KOPT-K1 (cell line): ENCODE results near the gene STRADA.
"Not testable (repeated sequence)": the region's sequence is repeated elsewhere in the genome, so short reads cannot be mapped to it uniquely, and the experiment has no call there.

ENCODE experiments used
- H3K27ac ChIP-seq: fragments of 200-600 bp; sonication (generic); 2 replicates; pipeline ENCODE4 v1.5.1; 2016; ENCODE audit warnings: antibody characterized with exemption, mild to moderate bottlenecking, low read depth, low read length; ENCODE audit not compliant: poor library complexity, severe bottlenecking
- H3K36me3 ChIP-seq: fragments of 200-600 bp; sonication (generic); 2 replicates; pipeline ENCODE4 v1.5.1; 2017; ENCODE audit warnings: antibody characterized with exemption, mild to moderate bottlenecking, low read length, moderate library complexity; ENCODE audit not compliant: insufficient read depth
- H3K9me3 ChIP-seq: fragments of 200-600 bp; sonication (generic); 2 replicates; pipeline ENCODE4 v1.5.1; 2017; ENCODE audit warnings: antibody characterized with exemption, low read length, mild to moderate bottlenecking; ENCODE audit not compliant: insufficient read depth, poor library complexity, severe bottlenecking

The STRADA gene

GRCh38 chr17:63766754-63767153, 25.2 kb upstream of the STRADA start:
- no peak overlapping the region for H3K27ac ChIP-seq
- no peaks in the 10 kb centered on the region for H3K9me3 ChIP-seq
- H3K36me3 ChIP-seq: peaks cover 93% of the 10 kb centered on the region

GRCh38 chr17:63764716-63765115, 23.1 kb upstream of the STRADA start:
- Histone ChIP-seq H3K27ac (no peak overlapping the region), H3K9me3 (no peaks in the 10 kb centered on the region), H3K36me3 (peaks cover 99% of the 10 kb centered on the region)

GRCh38 chr17:63762161-63763078, 20.8 kb upstream of the STRADA start:
- H3K36me3 ChIP-seq: peaks cover 97% of the 10 kb centered on the region
- no peaks in the 10 kb centered on the region for H3K9me3 ChIP-seq
- no peak overlapping the region for H3K27ac ChIP-seq

- Histone ChIP-seq H3K36me3 (peaks cover 97% of the 10 kb centered on the region), H3K27ac (no peak overlapping the region), H3K9me3 (no peaks in the 10 kb centered on the region)
Observed at GRCh38 chr17:63760771-63761539, 19.4 kb upstream of the STRADA start.

GRCh38 chr17:63758428-63758827, 16.8 kb upstream of the STRADA start:
- no peak overlapping the region for H3K27ac ChIP-seq
- H3K36me3 ChIP-seq: peaks cover 97% of the 10 kb centered on the region
- no peaks in the 10 kb centered on the region for H3K9me3 ChIP-seq

GRCh38 chr17:63754046-63754445, 12.4 kb upstream of the STRADA start:
- Histone ChIP-seq H3K9me3 (no peaks in the 10 kb centered on the region), H3K27ac (no peak overlapping the region), H3K36me3 (peaks cover 99% of the 10 kb centered on the region)

- H3K36me3 ChIP-seq: peaks cover 99% of the 10 kb centered on the region
- H3K9me3 ChIP-seq: no peaks in the 10 kb centered on the region
- H3K27ac ChIP-seq: no peak overlapping the region
Observed at GRCh38 chr17:63753215-63753614, 11.6 kb upstream of the STRADA start.

- H3K36me3 ChIP-seq: peaks cover 99% of the 10 kb centered on the region
- H3K9me3 ChIP-seq: no peaks in the 10 kb centered on the region
- no peak overlapping the region for H3K27ac ChIP-seq
Observed at GRCh38 chr17:63752707-63753106, 11.1 kb upstream of the STRADA start.

- Histone ChIP-seq H3K27ac (peak overlapping the region; percentile 4), H3K36me3 (peaks cover 99% of the 10 kb centered on the region), H3K9me3 (no peaks in the 10 kb centered on the region)
Observed at GRCh38 chr17:63751806-63752205, 10.2 kb upstream of the STRADA start.

- peaks cover 18% of the 10 kb centered on the region for H3K36me3 ChIP-seq
- peak overlapping the region; percentile 91 for H3K27ac ChIP-seq
- no peaks in the 10 kb centered on the region for H3K9me3 ChIP-seq
Observed at GRCh38 chr17:63741143-63741407, 524 bp downstream of the STRADA start.

GRCh38 chr17:63740464-63741142, 996 bp downstream of the STRADA start:
- peak overlapping the region; percentile 91 for H3K27ac ChIP-seq
- H3K9me3 ChIP-seq: no peaks in the 10 kb centered on the region
- peaks cover 14% of the 10 kb centered on the region for H3K36me3 ChIP-seq

- Histone ChIP-seq H3K9me3 (no peaks in the 10 kb centered on the region), H3K36me3 (peaks cover 12% of the 10 kb centered on the region), H3K27ac (no peak overlapping the region)
Observed at GRCh38 chr17:63735691-63736090, 5.9 kb downstream of the STRADA start.

- H3K9me3 ChIP-seq: no peaks in the 10 kb centered on the region
- peaks cover 52% of the 10 kb centered on the region for H3K36me3 ChIP-seq
- H3K27ac ChIP-seq: no peak overlapping the region
Observed at GRCh38 chr17:63722403-63722802, 19.2 kb downstream of the STRADA start.

GRCh38 chr17:63720194-63720593, 21.4 kb downstream of the STRADA start:
- H3K27ac ChIP-seq: not testable (repeated sequence)
- H3K36me3 ChIP-seq: peaks cover 50% of the 10 kb centered on the region

GRCh38 chr17:63718988-63719387, 22.6 kb downstream of the STRADA start:
- H3K36me3 ChIP-seq: peaks cover 52% of the 10 kb centered on the region
- no peak overlapping the region for H3K27ac ChIP-seq
- no peaks in the 10 kb centered on the region for H3K9me3 ChIP-seq

More at GRCh38 chr17:63720194-63720593, 21.4 kb downstream of the STRADA start:
- H3K9me3 ChIP-seq: not testable (repeated sequence)
